ENCODE results near the gene NLRP1.

The NLRP1 gene

GRCh38 chr17:5514976-5515375 is 69.3 kb downstream of the NLRP1 start:
- TF ChIP-seq, protein P1, sequence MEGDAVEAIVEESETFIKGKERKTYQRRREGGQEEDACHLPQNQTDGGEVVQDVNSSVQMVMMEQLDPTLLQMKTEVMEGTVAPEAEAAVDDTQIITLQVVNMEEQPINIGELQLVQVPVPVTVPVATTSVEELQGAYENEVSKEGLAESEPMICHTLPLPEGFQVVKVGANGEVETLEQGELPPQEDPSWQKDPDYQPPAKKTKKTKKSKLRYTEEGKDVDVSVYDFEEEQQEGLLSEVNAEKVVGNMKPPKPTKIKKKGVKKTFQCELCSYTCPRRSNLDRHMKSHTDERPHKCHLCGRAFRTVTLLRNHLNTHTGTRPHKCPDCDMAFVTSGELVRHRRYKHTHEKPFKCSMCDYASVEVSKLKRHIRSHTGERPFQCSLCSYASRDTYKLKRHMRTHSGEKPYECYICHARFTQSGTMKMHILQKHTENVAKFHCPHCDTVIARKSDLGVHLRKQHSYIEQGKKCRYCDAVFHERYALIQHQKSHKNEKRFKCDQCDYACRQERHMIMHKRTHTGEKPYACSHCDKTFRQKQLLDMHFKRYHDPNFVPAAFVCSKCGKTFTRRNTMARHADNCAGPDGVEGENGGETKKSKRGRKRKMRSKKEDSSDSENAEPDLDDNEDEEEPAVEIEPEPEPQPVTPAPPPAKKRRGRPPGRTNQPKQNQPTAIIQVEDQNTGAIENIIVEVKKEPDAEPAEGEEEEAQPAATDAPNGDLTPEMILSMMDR (conservative IDR thresholded peaks at IDR 0.05; ENCODE audit: low read length), result no peak
- H3K4me3 ChIP-seq (ENCODE audit: low read length), result no peak overlapping the region
- DNase-seq (ENCODE audit: low read depth), result no peak

GRCh38 chr17:5513628-5514027 is 70.7 kb downstream of the NLRP1 start:
- TF ChIP-seq, protein P1 (conservative IDR thresholded peaks at IDR 0.05; ENCODE audit: low read length), result no peak
- no peak overlapping the region for H3K4me3 ChIP-seq (ENCODE audit: low read length)
- DNase-seq (ENCODE audit: low read depth), result no peak

DNA sequence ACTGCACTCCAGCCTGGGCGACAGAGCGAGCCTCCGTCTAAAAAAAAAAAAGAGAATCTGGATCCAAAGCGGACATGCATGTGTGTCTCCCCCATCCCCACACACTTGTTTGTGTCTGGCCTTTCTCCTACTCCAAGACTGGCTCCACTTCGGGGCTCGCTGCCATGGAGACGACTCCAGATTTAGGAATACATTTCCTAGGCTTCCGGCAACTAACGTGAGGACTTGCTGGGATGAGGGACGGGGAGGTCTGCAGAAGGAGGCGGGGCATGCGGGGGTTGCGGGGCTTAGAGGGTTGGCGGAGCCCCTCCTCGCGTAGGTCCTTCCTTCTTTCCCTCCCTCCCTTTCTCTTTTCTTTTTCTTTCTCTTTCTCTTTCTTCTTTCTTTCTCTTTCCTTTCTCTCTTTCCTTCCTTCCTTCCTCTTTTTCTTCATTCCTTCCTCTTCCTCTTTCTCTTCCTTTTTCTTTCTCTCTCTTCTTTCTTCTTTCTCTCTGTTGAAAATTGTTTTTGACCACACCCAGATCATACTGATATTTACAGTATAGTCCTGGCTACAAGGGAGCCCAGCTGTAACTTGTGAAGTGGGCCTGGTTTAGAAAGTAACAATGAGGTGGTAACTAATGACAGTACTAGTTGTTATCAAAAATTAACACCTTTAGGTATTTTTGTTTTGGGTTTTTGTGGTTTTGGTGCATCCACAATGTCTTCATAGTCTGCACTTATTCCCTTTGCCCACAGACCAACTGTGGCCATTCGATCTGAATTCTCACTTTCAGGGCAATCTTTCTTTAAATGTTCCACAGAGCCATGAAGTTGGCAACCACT is 72.7 kb downstream of the NLRP1 start:
- no peak for DNase-seq (ENCODE audit: low read depth)
- no peak overlapping the region for H3K4me3 ChIP-seq (ENCODE audit: low read length)
- TF ChIP-seq, protein P1 (conservative IDR thresholded peaks at IDR 0.05; ENCODE audit: low read length), result no peak

- no peak overlapping the region for H3K4me3 ChIP-seq (ENCODE audit: low read length)
- DNase-seq (ENCODE audit: low read depth), result no peak
- TF ChIP-seq, protein P1 (conservative IDR thresholded peaks at IDR 0.05; ENCODE audit: low read length), result no peak
These were observed 73.5 kb downstream of the NLRP1 start for GRCh38 chr17:5510771-5511170.

GRCh38 chr17:5509482-5509881 is 74.8 kb downstream of the NLRP1 start:
- peak; percentile 40 for DNase-seq (ENCODE audit: low read depth)
- H3K4me3 ChIP-seq (ENCODE audit: low read length), result no peak overlapping the region
- TF ChIP-seq, protein P1 (conservative IDR thresholded peaks at IDR 0.05; ENCODE audit: low read length), result no peak

DNA sequence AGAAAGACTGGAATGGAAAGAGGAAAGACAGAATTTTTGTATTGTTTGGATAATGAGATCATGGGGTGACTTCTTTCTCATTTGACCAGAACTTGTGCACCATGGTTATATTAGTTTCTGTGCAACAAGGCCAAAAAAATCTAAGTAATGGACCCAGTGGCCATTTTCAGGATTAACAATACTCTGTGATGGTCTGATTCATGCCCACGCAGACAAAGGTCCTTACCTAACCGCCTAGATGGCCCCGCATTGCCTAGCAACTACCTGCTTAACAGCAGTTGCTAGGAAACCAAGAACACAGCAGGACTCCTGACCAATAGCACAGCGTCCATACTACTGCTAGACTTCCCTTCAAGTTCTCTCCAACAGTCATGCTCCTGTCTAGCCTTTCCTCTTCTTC is 75.5 kb downstream of the NLRP1 start:
- DNase-seq (ENCODE audit: low read depth), result peak; percentile 50
- TF ChIP-seq, protein P1 (conservative IDR thresholded peaks at IDR 0.05; ENCODE audit: low read length), result no peak
- H3K4me3 ChIP-seq (ENCODE audit: low read length), result no peak overlapping the region

DNA sequence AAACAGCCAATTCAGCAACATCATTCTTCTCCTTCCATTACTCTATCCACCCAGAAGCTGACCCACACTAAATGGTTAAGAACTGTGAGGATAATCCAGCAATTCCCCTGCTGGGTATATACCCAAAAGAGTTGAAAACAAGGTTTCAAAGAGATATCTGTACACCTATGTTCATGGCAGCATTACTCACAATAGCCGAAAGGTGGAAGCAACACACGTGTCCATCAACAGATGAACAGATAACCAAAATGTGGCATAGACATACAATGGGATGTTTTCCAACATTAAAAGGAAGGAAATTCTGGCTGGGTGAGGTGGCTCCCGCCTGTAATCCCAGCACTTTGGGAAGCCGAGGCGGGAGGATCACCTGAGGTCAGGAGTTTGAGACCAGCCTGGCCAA is 78.0 kb downstream of the NLRP1 start:
- H3K4me3 ChIP-seq (ENCODE audit: low read length), result no peak overlapping the region
- TF ChIP-seq, protein P1 (conservative IDR thresholded peaks at IDR 0.05; ENCODE audit: low read length), result no peak
- no peak for DNase-seq (ENCODE audit: low read depth)

All from AG10803 (cell line).